Measurements from ENCODE around the gene TRIL.

TRIL gene

DNA sequence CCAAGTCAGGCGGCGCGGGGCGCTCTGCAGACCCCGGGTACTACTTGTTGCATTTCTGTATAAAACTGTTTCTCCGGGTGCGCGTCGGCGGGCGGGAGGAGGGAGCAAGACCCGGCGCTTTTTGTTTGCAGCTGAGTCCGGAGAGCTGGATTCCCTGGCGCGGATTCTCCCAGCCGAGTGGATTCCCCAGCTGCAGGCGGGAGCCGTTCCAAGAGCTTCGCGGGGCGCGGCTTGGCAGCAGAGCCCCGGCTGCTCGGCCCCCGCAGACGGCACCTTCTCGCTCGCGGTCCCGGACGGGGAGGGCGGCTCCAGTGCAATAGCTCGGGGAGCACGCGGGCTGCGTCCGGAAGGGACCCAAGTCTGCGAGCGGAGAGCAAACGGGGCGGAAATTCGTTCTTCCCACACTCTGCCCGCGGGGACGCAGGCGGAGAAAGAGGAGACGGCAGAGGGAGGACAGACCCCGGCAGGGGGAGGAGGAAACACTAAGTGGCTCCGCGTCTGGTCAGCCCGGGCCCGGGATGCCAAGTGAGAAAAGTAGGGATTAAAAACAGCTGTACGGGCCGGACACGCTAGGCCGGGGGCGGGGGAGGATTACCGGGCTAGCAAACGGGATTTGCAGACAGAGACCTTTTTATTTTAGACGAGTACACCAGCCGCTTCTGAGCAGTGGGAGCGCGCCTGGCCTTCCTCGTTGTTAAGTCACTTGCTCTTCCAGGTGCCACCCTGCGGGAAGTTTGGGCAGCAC lies at the start of gene TRIL:
TSS of gene TRIL (minus strand) at position 96 of the 745 bp plus-strand sequence. CDS start 284 bp downstream, outside the sequence.
- DNase-seq, result no peak

DNA sequence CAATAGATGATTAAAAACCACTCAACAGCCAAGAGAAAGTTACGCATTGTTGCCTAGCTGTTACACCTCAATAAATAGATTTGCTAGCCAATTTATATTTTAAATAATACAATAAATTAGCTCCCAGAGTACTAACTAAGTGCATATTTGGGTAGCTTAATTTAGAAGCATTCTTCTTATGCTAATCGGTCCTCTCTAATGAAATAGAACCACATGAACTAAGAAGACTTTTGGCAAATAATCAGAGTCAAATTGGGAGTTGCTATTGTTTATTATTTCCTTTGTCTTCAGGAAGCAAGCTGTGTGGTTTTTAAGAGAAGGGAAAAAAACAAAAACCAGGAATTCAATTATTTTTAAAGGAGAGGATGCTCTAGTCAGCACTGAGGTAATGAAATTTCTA lies 49.0 kb upstream of the TRIL start:
- DNase-seq, result no peak

DNA sequence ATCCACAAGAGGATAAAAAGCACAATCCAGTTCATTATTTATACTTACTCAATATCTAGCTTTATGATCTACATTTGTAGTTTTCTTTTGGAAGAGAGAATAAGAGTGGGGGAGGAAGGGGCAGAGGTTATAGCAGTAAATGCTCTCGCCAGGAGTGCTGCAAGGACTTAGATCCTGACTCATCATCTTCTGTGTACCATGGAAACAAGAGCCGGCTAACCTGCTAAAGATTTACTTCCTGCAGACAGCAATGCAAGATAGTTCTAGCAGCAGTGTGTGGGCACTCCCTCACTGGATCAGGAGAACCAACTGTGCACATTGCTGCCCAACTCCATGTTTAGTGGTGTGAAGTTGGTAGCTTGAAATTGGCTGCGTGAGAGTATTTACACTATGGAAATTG lies 47.7 kb upstream of the TRIL start:
- no peak for DNase-seq

- no peak for DNase-seq
Observed at GRCh38 chr7:29005406-29005805, 47.3 kb upstream of the TRIL start.

DNA sequence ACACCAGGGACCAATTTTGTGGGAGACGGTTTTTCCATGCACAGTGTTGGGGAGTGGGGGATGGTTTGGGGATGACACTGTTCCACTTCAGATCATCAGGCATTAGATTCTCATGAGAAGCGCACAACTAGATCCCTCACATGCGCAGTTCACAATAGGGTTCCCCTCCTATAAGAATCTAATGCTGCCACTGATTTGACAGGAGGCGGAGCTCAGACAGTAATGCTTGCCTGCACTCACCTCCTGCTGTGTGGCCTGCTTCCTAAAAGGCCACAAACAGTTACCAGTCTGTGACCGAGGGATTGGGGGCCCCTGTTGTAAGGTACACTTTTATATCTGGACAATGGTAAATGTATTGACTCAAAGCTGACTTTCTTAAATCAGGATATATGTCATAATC lies 45.6 kb upstream of the TRIL start:
- no peak for DNase-seq

DNA sequence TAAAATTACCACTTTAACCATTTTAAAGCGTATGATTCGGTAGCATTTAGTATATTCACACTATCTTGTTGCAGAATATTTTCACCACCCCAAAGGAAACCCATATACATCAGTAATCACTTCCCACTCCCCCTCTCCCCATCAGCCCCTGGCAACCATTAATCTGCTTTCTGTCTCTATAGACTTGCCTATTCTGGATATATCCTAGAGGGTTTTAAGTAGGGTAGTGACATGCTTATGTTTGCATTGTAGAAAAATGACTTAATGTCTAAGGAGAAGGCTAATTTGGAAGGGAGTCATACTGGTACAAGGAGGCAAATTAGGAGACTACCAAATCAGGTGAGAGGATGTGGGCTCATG lies 42.6 kb upstream of the TRIL start:
- DNase-seq, result no peak

DNA sequence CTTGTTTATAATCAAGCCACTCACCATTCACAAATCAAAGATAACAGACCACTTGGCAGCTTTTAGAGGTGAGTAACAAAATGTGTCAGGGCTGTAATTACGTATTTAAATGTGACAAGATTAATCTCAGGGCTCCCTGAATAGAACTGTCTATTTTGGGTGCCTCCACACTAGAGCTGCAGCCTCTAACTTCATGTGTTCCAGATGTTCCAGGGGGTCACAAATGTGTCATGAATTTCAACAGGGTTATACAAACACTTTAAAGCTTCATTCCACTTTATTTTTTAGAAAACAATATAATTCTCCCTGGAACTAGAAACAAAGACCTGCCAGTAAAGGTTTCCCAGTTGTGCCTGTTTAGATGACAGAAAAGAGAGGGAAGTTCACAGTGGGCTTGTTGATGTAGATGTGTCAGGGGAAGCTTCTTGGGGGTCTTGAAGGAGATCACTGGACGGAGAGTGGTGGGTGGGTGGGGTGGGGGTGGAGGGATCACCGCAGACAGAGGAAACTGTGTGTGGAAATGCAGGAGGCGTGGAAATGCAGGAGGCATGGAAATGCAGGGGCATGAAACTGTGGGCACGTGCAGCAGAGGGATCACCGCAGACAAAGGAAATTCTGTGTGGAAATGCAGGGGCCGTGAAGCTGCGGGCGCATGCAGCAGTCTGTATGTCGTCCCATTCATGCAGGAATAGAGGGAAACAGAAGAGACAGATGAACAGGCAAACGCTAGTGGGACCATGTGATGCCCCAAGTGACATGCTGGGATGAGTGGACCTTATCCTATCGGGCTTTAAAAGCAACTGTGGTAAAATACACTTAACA lies 42.0 kb upstream of the TRIL start:
- no peak for DNase-seq

- DNase-seq, result no peak
Observed at GRCh38 chr7:28999427-28999826, 41.3 kb upstream of the TRIL start.

DNA sequence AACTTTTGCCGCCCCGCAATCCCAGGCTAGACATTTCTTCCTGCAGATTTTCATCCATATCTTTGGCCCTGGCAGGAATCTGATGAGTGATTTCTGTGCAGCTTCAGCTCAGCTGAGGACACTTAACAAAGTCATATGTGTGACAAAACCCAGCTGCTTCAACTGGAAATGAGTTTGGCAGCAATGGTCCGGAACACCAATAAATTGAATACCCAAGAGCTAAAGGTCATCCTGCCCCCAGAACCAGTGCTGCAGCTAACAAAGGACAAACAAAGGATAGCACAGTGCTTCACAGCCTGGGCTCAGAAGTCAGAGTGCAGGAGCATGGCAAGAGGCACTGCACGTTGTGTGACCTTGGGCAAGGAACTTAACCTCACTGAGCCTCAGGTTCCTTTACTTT lies 40.0 kb upstream of the TRIL start:
- no peak for DNase-seq

GRCh38 chr7:28996836-28997235 lies 38.7 kb upstream of the TRIL start:
- no peak for DNase-seq

- DNase-seq, result no peak
Observed at GRCh38 chr7:28993371-28993770, 35.2 kb upstream of the TRIL start.

DNA sequence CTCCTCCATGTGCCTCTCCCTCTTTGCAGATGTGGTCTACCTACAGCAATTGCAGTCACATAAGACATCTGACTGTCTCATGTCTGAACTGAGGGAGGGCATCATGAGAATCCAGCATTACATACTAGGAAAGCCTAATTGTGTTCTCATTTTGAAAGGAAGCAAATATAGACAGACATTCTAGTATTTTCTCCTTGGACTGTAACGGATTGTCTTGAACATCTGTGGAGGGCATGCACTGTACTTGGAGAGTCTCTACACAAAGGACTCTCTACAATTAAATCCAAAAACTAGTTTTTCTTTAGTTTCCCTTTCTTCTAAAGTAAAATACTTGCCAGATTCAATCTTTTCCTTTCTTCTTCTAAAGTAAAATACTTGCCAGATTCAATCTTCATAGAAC lies 34.7 kb upstream of the TRIL start:
- no peak for DNase-seq

DNA sequence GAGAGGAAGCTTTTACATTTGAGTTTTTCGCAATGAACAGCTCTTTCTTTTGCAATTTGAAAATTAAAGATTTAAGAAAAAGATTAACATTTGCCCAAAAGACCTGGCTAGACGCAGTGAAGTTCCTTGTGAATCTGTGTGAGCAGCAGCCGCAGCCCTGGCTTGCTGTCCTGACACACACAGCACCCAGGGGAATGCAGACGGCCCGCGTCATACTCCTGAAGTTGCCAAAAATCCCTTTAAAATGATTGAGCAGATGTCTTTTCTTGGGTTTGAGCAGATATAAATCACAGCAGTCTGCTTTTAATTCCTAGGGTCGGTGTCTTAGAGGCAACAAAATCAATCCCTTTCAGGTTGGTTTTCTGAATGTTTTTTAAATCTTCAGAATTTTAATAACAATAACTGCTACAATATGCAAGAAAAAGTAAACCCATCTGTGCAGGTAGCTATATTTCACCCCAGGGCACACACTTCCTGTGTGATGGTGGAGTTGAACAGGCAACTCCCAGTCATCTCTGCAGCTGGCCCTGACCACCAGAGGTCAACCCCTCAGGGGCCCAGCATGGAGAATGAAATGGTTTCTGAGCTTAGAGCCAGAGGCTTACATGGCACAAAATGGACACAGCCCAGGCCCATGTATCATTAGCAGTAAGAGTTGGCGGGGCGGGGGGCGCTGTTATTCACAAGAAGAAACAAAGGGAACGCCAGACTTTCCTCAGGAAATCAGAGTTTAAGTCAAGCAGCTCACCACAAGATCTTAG lies 32.2 kb upstream of the TRIL start:
- no peak for DNase-seq

GRCh38 chr7:28989211-28989980 lies 31.3 kb upstream of the TRIL start:
- no peak for DNase-seq

GRCh38 chr7:28988810-28989209 lies 30.7 kb upstream of the TRIL start:
- DNase-seq, result no peak

- no peak for DNase-seq
Observed at GRCh38 chr7:28988091-28988490, 30.0 kb upstream of the TRIL start.

- no peak for DNase-seq
Observed at GRCh38 chr7:28986765-28987110, 28.6 kb upstream of the TRIL start.

GRCh38 chr7:28986028-28986764 lies 28.1 kb upstream of the TRIL start:
- DNase-seq, result no peak

- DNase-seq, result no peak
Observed at GRCh38 chr7:28984631-28985030, 26.5 kb upstream of the TRIL start.

- no peak for DNase-seq
Observed at GRCh38 chr7:28984217-28984616, 26.1 kb upstream of the TRIL start.

DNA sequence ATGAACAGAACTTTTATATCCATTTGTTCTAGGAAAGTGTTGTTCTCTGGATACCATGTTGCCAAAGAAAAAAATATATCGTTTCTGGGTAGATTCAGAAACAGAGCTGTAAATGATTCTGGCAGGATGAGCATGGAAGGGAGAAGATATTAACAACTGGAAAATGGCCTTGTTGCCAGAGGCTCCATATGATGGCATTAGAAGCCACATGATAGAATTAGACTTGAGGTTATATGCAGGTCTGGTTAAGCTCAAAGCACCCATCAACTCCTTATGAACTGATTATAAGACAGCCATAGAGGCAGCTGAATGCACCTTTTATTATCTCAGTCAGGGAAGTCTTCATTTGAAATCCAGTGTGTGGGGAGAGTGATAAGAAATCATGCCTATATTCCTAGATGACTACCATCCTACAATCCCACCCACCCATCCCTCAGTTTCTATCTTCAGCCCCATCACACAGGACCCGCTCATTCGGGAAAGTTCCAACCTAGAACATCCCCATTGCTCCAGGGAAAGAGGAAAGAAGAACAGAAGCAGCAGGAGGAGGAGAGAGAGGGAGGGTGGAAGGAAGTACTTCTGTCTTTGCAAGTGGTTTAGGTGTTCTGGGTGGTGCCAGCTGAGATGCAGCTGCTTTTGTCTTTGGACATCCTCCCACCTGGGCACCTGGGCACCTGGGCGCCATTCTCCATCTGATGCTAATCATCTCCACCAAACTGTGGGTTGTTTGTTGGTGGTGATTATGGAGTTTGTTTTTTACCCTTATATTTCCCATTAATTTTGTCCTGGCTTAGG lies 25.5 kb upstream of the TRIL start:
- DNase-seq, result no peak

- no peak for DNase-seq
Observed at GRCh38 chr7:28981161-28981465, 23.0 kb upstream of the TRIL start.

Measured in CD4-positive, alpha-beta T cell treated with Interferon gamma for 1 hour (primary cell).